H9 (cell line): ENCODE measurements around the gene UBE2E1. TPM values are rescaled to one million over a fixed set of nuclear protein-coding genes. Genes with fewer than 3 reads are reported as not detected.

ENCODE experiments used
- DNase-seq: peaks from one replicate; pipeline ENCODE4 v3.0.0-alpha.2; 2017
- H2AFZ ChIP-seq: one replicate; pipeline ENCODE4 v1.6.1; 2013; ENCODE audit warnings: mild to moderate bottlenecking, low read length, control low read depth, moderate library complexity
- H2AK5ac ChIP-seq: 2 replicates; pipeline ENCODE4 v1.6.1; 2013; ENCODE audit warnings: low read length, control low read depth, mixed read lengths; ENCODE audit not compliant: insufficient read length
- H2BK120ac ChIP-seq: one replicate; pipeline ENCODE4 v1.6.1; 2013; ENCODE audit warnings: low read depth, mild to moderate bottlenecking, low read length, control low read depth, inconsistent platforms; ENCODE audit not compliant: poor library complexity, severe bottlenecking
- H2BK12ac ChIP-seq: 2 replicates; pipeline ENCODE4 v1.6.1; 2013; ENCODE audit warnings: low read length, control low read depth, mixed read lengths, low read depth; ENCODE audit not compliant: insufficient read length
- H2BK15ac ChIP-seq: 2 replicates; pipeline ENCODE4 v1.6.1; 2013; ENCODE audit warnings: low read depth, low read length, control low read depth
- H2BK20ac ChIP-seq: one replicate; pipeline ENCODE4 v1.6.1; 2013; ENCODE audit warnings: low read depth, mild to moderate bottlenecking, low read length, control low read depth, inconsistent platforms; ENCODE audit not compliant: poor library complexity, severe bottlenecking
- H2BK5ac ChIP-seq: 2 replicates; pipeline ENCODE4 v1.6.1; 2013; ENCODE audit warnings: low read length, control low read depth, mixed read lengths; ENCODE audit not compliant: insufficient read length
- H3K14ac ChIP-seq: 2 replicates; pipeline ENCODE4 v1.6.1; 2013; ENCODE audit warnings: low read length, control low read depth; ENCODE audit not compliant: insufficient read depth
- H3K18ac ChIP-seq: 2 replicates; pipeline ENCODE4 v1.6.1; 2013; ENCODE audit warnings: low read depth, mild to moderate bottlenecking, mixed read lengths, low read length, control low read depth; ENCODE audit not compliant: insufficient read length
- H3K23ac ChIP-seq: 2 replicates; pipeline ENCODE4 v1.6.1; 2013; ENCODE audit warnings: low read length, control low read depth, mixed read lengths, low read depth; ENCODE audit not compliant: insufficient read length
- H3K23me2 ChIP-seq: 2 replicates; pipeline ENCODE4 v1.6.1; 2013; ENCODE audit warnings: low read depth, mild to moderate bottlenecking, mixed read lengths, low read length, control low read depth; ENCODE audit not compliant: insufficient read length, poor library complexity, severe bottlenecking
- H3K27ac ChIP-seq: 2 replicates; pipeline ENCODE4 v1.5.1; 2013; ENCODE audit warnings: low read length, control low read depth, mixed read lengths, low read depth; ENCODE audit not compliant: insufficient read length
- H3K27me3 ChIP-seq: 2 replicates; pipeline ENCODE4 v1.6.1; 2013; ENCODE audit warnings: low read length, control low read depth, inconsistent platforms; ENCODE audit not compliant: insufficient read depth
- H3K4ac ChIP-seq: 2 replicates; pipeline ENCODE4 v1.6.1; 2013; ENCODE audit warnings: low read depth, mild to moderate bottlenecking, control low read depth, inconsistent platforms, low read length, moderate library complexity
- H3K4me1 ChIP-seq: 2 replicates; pipeline ENCODE4 v1.6.1; 2013; ENCODE audit warnings: low read length, control low read depth, inconsistent platforms; ENCODE audit not compliant: insufficient read depth
- H3K4me2 ChIP-seq: 2 replicates; pipeline ENCODE4 v1.6.1; 2013; ENCODE audit warnings: low read length, control low read depth, mixed read lengths; ENCODE audit not compliant: insufficient read length, insufficient read depth
- H3K56ac ChIP-seq: 2 replicates; pipeline ENCODE4 v1.6.1; 2013; ENCODE audit warnings: low read depth, mild to moderate bottlenecking, mixed read lengths, low read length, control low read depth; ENCODE audit not compliant: insufficient read length
- H3K79me1 ChIP-seq: 2 replicates; pipeline ENCODE4 v1.6.1; 2013; ENCODE audit warnings: low read depth, mild to moderate bottlenecking, moderate library complexity, low read length, control low read depth, inconsistent platforms; ENCODE audit not compliant: insufficient read depth, poor library complexity, severe bottlenecking
- H3K79me2 ChIP-seq: 2 replicates; pipeline ENCODE4 v1.6.1; 2013; ENCODE audit warnings: low read length, control low read depth, inconsistent platforms; ENCODE audit not compliant: insufficient read depth
- H3K9ac ChIP-seq: 2 replicates; pipeline ENCODE4 v1.6.1; 2013; ENCODE audit warnings: low read length, control low read depth, mixed read lengths; ENCODE audit not compliant: insufficient read length; ENCODE audit errors: extremely low read depth
- H3K9me3 ChIP-seq: one replicate; pipeline ENCODE4 v1.6.1; 2013; ENCODE audit warnings: low read depth, low read length, inconsistent platforms; ENCODE audit not compliant: control insufficient read depth
- H3T11ph ChIP-seq: one replicate; pipeline ENCODE4 v1.6.1; 2013; ENCODE audit warnings: mild to moderate bottlenecking, low read length, control low read depth, inconsistent platforms
- H4K20me1 ChIP-seq: one replicate; pipeline ENCODE4 v1.6.1; 2013; ENCODE audit not compliant: control insufficient read depth, insufficient read length, insufficient read depth
- H4K5ac ChIP-seq: 2 replicates; pipeline ENCODE4 v1.6.1; 2013; ENCODE audit warnings: low read depth, mild to moderate bottlenecking, mixed read lengths, low read length, control low read depth; ENCODE audit not compliant: insufficient read length
- H4K8ac ChIP-seq: replicated peaks from 2 replicates; pipeline ENCODE4 v1.6.1; 2013; ENCODE audit warnings: low read length, control low read depth, mixed read lengths, low read depth; ENCODE audit not compliant: insufficient read length
- H4K91ac ChIP-seq: 2 replicates; pipeline ENCODE4 v1.6.1; 2013; ENCODE audit warnings: low read depth, mild to moderate bottlenecking, moderate library complexity, mixed read lengths, low read length, control low read depth; ENCODE audit not compliant: insufficient read length
- H3K27ac Mint-ChIP-seq, 3 experiments: 2 replicates in 2 of 3; 3 replicates in 1 of 3; pipeline ENCODE4 v1.8.0; 2020 to 2021; ENCODE audit warnings: mixed read lengths in 3 of 3, mild to moderate bottlenecking in 1 of 3, moderate library complexity in 1 of 3
- H3K27me3 Mint-ChIP-seq: 2 replicates; pipeline ENCODE4 v1.8.0; 2021; ENCODE audit warnings: low read depth, mild to moderate bottlenecking, moderate library complexity, mixed read lengths
- H3K36me3 Mint-ChIP-seq, 3 experiments: 2 replicates in 2 of 3; 3 replicates in 1 of 3; pipeline ENCODE4 v1.8.0; 2020 to 2021; ENCODE audit warnings: low read depth in 3 of 3, mixed read lengths in 3 of 3; ENCODE audit not compliant: insufficient read depth in 1 of 3
- H3K4me1 Mint-ChIP-seq, 2 experiments: 2 replicates each; pipeline ENCODE4 v1.8.0; 2020; ENCODE audit warnings: mixed read lengths in 2 of 2
- H3K4me3 Mint-ChIP-seq, 2 experiments: 2 replicates in 1 of 2; 3 replicates in 1 of 2; pipeline ENCODE4 v1.8.0; 2020 to 2021; ENCODE audit warnings: mild to moderate bottlenecking in 2 of 2, mixed read lengths in 2 of 2, moderate library complexity in 1 of 2
- H3K9me3 Mint-ChIP-seq, 2 experiments: 2 replicates in 1 of 2; 3 replicates in 1 of 2; pipeline ENCODE4 v1.8.0; 2020; ENCODE audit warnings: mild to moderate bottlenecking in 2 of 2, mixed read lengths in 2 of 2, moderate library complexity in 1 of 2
- CTCF ChIP-seq: fragments of 200-600 bp; sonication (generic); conservative IDR thresholded peaks from 3 replicates; pipeline ENCODE4 v1.8.0; 2021; ENCODE audit warnings: antibody characterized with exemption, mild to moderate bottlenecking
- WGBS: extraction: QIAGEN DNeasy Blood & Tissue Kit; methylation state at CpG from one replicate; pipeline ENCODE4 v1.1.7; 2013; ENCODE audit warnings: missing lambda C conversion rate, low lambda C conversion rate, mixed read lengths; ENCODE audit not compliant: insufficient read length; ENCODE audit errors: extremely low coverage; 5-methylcytosine and 5-hydroxymethylcytosine counted together
- total RNA-seq: library from RNA; stranded (reverse); gene quantifications from 2 replicates; pipeline ENCODE4 v1.2.1, GENCODE V29; 2021

The UBE2E1 gene
- total RNA-seq, 1 experiment from 2014 or later, result 142 TPM

DNA sequence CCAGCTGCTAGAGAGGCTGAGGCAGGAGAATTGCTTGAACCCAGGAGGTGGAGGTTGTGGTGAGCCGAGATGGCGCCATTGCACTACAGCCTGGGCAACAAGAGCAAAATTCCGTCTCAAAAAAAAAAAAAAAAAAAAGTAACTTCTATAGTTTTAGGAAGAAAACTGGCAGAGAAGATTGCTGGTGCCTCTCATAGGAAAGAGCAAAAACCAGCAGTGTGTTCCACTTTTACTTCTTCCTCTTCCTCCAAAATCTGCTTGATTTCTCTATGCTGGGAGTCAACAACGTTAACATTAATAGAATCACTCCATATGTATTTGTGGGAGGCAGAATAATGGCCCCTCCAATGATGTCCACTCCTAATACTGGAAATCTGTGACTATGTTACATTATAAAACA lies 126.8 kb downstream of the UBE2E1 start:
- no CpG with 5 or more reads among the region's 4 CpGs for WGBS
- H3K4me3 Mint-ChIP-seq, result no peak overlapping the region

More for the DNA sequence above, 126.8 kb downstream of the UBE2E1 start:
- Histone ChIP-seq H3K27ac (no peak overlapping the region), H2BK20ac (no peak overlapping the region), H3K79me2 (no peaks in the 10 kb centered on the region), H3K23ac (no peak overlapping the region), H3K56ac (no peak overlapping the region), H4K5ac (no peak overlapping the region), H3T11ph (no peak overlapping the region), H2AK5ac (no peak overlapping the region), H4K8ac (no peak overlapping the region), H4K20me1 (no peaks in the 10 kb centered on the region), H3K18ac (no peak overlapping the region), H2BK120ac (no peak overlapping the region), H3K4me2 (no peak overlapping the region), H2BK15ac (no peak overlapping the region), H2BK5ac (no peak overlapping the region), H3K79me1 (no peaks in the 10 kb centered on the region), H3K4ac (no peak overlapping the region), H4K91ac (no peak overlapping the region), H2AFZ (no peak overlapping the region), H3K9ac (no peak overlapping the region), H3K27me3 (no peaks in the 10 kb centered on the region), H3K23me2 (no peaks in the 10 kb centered on the region), H3K9me3 (no peaks in the 10 kb centered on the region), H3K14ac (no peak overlapping the region), H2BK12ac (no peak overlapping the region), H3K4me1 (no peaks in the 10 kb centered on the region)
- DNase-seq, result no peak
- no peaks in the 10 kb centered on the region for H3K9me3 Mint-ChIP-seq
- no peak for TF ChIP-seq CTCF
- no peaks in the 10 kb centered on the region; the same call in 1 of the 2 replicates for H3K27me3 Mint-ChIP-seq
- peaks cover 5 to 6% of the 10 kb centered on the region in 2 experiments; a peak in 3 of 4 replicates for H3K4me1 Mint-ChIP-seq
- H3K36me3 Mint-ChIP-seq, result no peaks in the 10 kb centered on the region
- no peak overlapping the region for H3K27ac Mint-ChIP-seq
